CD14-positive monocyte (primary cell): Measurements from ENCODE around the gene CLDN9. TPM values are rescaled to one million over a fixed set of nuclear protein-coding genes. Genes with fewer than 3 reads are reported as not detected.

Source experiments
- DNase-seq, 3 donors: peaks; one replicate each; pipeline ENCODE4 v3.0.0-alpha.2; 2011 to 2022
- H2AFZ ChIP-seq: 2 replicates; pipeline ENCODE4 v1.6.0; 2012; ENCODE audit warnings: mild to moderate bottlenecking, low read depth, low read length, inconsistent platforms; ENCODE audit not compliant: insufficient read depth, poor library complexity, severe bottlenecking
- H3K27ac ChIP-seq, 2 donors: 1 replicate in 1 of 2; 2 replicates in 1 of 2; pipeline ENCODE4 v1.5.1; 2012 to 2013; ENCODE audit warnings: low read length in 2 of 2, control low read depth in 1 of 2, inconsistent platforms in 1 of 2, low read depth in 1 of 2, mild to moderate bottlenecking in 1 of 2
- H3K27me3 ChIP-seq, 2 donors: one replicate each; pipeline versions ENCODE4 v1.6.0 to v1.6.1; 2011 to 2013; ENCODE audit warnings: low read length in 2 of 2; ENCODE audit not compliant: control insufficient read depth in 2 of 2, insufficient read depth in 2 of 2
- H3K36me3 ChIP-seq, 2 donors: replicated peaks in 1 of 2; 1 replicate in 1 of 2; 2 replicates in 1 of 2; pipeline versions ENCODE4 v1.5.1 to v1.6.1; 2012 to 2013; ENCODE audit warnings: low read length in 2 of 2, control low read depth in 1 of 2, inconsistent platforms in 1 of 2, mild to moderate bottlenecking in 1 of 2; ENCODE audit not compliant: insufficient read depth in 2 of 2, control insufficient read depth in 1 of 2
- H3K4me1 ChIP-seq, 2 donors: 1 replicate in 1 of 2; 2 replicates in 1 of 2; pipeline versions ENCODE4 v1.5.1 to v1.6.1; 2012 to 2013; ENCODE audit warnings: low read length in 2 of 2, control low read depth in 1 of 2, inconsistent platforms in 1 of 2, mild to moderate bottlenecking in 1 of 2, moderate library complexity in 1 of 2; ENCODE audit not compliant: insufficient read depth in 2 of 2, control insufficient read depth in 1 of 2
- H3K4me2 ChIP-seq: replicated peaks from 2 replicates; pipeline ENCODE3; 2012; ENCODE audit warnings: low read length, moderate library complexity, mild to moderate bottlenecking; ENCODE audit not compliant: poor library complexity, severe bottlenecking; ENCODE audit errors: extremely low read depth
- H3K4me3 ChIP-seq, 3 experiments: fragments of 200-600 bp in 1 of 3; sonication (generic) in 1 of 3; replicated peaks in 1 of 3; 1 replicate in 2 of 3; 2 replicates in 1 of 3; pipeline ENCODE4 v1.5.1; 2011 to 2013; ENCODE audit warnings: low read length in 3 of 3, mild to moderate bottlenecking in 3 of 3, control low read depth in 2 of 3, low read depth in 2 of 3, inconsistent platforms in 1 of 3, moderate library complexity in 1 of 3
- H3K79me2 ChIP-seq: 2 replicates; pipeline ENCODE4 v1.6.0; 2012; ENCODE audit warnings: mild to moderate bottlenecking, control low read depth, inconsistent platforms, low read length, moderate library complexity; ENCODE audit not compliant: insufficient read depth
- H3K9ac ChIP-seq: 2 replicates; pipeline ENCODE4 v1.6.0; 2017; ENCODE audit warnings: low read length, mild to moderate bottlenecking; ENCODE audit not compliant: insufficient read depth, poor library complexity, severe bottlenecking
- H3K9me3 ChIP-seq, 2 donors: replicated peaks in 1 of 2; 1 replicate in 1 of 2; 2 replicates in 1 of 2; pipeline versions ENCODE4 v1.5.1 to v1.6.1; 2012 to 2013; ENCODE audit warnings: low read length in 2 of 2, control low read depth in 1 of 2; ENCODE audit not compliant: control insufficient read depth in 1 of 2, insufficient read depth in 1 of 2
- H4K20me1 ChIP-seq: 2 replicates; pipeline ENCODE4 v1.6.0; 2012; ENCODE audit warnings: mild to moderate bottlenecking, low read length, control low read depth, moderate library complexity; ENCODE audit not compliant: insufficient read depth
- H3K27ac Mint-ChIP-seq, 7 donors: one replicate each; pipeline ENCODE4 v1.8.0; 2020; ENCODE audit warnings: mild to moderate bottlenecking in 7 of 7, mixed read lengths in 7 of 7, moderate library complexity in 6 of 7, inconsistent platforms in 2 of 7
- H3K27me3 Mint-ChIP-seq, 3 donors: one replicate each; pipeline ENCODE4 v1.8.0; 2021 to 2022; ENCODE audit warnings: low read depth in 3 of 3, mild to moderate bottlenecking in 3 of 3, mixed read lengths in 3 of 3, moderate library complexity in 3 of 3, inconsistent platforms in 1 of 3
- H3K36me3 Mint-ChIP-seq, 2 donors: one replicate each; pipeline ENCODE4 v1.8.0; 2020; ENCODE audit warnings: mixed read lengths in 2 of 2, inconsistent platforms in 1 of 2, mild to moderate bottlenecking in 1 of 2
- H3K4me1 Mint-ChIP-seq: one replicate; pipeline ENCODE4 v1.8.0; 2020; ENCODE audit warnings: mild to moderate bottlenecking, mixed read lengths
- H3K4me3 Mint-ChIP-seq, 2 donors: one replicate each; pipeline ENCODE4 v1.8.0; 2020; ENCODE audit warnings: mild to moderate bottlenecking in 2 of 2, mixed read lengths in 2 of 2, moderate library complexity in 1 of 2
- H3K9me3 Mint-ChIP-seq, 7 donors: one replicate each; pipeline ENCODE4 v1.8.0; 2020 to 2022; ENCODE audit warnings: mixed read lengths in 7 of 7, mild to moderate bottlenecking in 6 of 7, moderate library complexity in 6 of 7, inconsistent platforms in 2 of 7
- WGBS: methylation state at CpG from one replicate; pipeline ENCODE4 v1.1.5; 2013; ENCODE audit warnings: missing lambda C conversion rate; ENCODE audit not compliant: insufficient coverage; 5-methylcytosine and 5-hydroxymethylcytosine counted together
- intact Hi-C, 2 donors: fragments of 100-400 bp; cut with micrococcal nuclease; formaldehyde crosslinking; loops; one replicate each; pipeline versions ENCODE4 v1.15.0 to v1.15.1; 2023
- polyA plus RNA-seq, 3 donors: library from polyadenylated mRNA; depleted of rRNA in 1 of 3; unstranded in 2 of 3; stranded (reverse) in 1 of 3; fragments of 300-500 nt in 2 of 3; fragments of >200 nt in 1 of 3; fragmentation: Illumina TruSeq in 2 of 3; gene quantifications; 1 replicate in 2 of 3; 2 replicates in 1 of 3; pipeline ENCODE4 v1.2.3, GENCODE V29; 2012 to 2021
- TF ChIP-seq, protein P1 (sequence below): fragments of 200-600 bp; IDR thresholded peaks from one replicate; pipeline ENCODE4 v1.8.0; 2022; ENCODE audit warnings: antibody characterized with exemption, mild to moderate bottlenecking

The CLDN9 gene
- polyA plus RNA-seq, 3 donors = 2.1 TPM; not detected in 2

DNA sequence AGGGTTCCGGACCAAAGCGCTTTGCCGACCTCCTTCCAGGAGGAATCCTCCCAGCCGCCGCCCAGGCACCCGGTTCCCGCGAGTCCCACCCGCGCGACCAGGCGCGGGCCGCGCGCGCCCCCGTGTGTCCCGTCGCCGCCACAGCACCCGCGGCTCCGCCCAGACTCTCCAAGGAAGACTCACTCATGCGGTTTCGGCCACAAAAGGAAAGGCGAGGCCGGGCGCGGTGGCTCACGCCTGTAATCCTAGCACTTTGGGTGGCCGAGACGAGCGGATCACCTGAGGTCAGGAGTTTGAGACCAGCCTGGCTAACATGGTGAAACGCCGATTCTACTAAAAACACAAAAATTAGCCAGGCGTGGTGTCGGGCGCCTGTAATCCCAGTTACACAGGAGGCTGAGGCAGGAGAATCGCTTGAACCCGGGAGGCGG, 29.0 kb upstream of the CLDN9 start:
- TF ChIP-seq, protein P1, sequence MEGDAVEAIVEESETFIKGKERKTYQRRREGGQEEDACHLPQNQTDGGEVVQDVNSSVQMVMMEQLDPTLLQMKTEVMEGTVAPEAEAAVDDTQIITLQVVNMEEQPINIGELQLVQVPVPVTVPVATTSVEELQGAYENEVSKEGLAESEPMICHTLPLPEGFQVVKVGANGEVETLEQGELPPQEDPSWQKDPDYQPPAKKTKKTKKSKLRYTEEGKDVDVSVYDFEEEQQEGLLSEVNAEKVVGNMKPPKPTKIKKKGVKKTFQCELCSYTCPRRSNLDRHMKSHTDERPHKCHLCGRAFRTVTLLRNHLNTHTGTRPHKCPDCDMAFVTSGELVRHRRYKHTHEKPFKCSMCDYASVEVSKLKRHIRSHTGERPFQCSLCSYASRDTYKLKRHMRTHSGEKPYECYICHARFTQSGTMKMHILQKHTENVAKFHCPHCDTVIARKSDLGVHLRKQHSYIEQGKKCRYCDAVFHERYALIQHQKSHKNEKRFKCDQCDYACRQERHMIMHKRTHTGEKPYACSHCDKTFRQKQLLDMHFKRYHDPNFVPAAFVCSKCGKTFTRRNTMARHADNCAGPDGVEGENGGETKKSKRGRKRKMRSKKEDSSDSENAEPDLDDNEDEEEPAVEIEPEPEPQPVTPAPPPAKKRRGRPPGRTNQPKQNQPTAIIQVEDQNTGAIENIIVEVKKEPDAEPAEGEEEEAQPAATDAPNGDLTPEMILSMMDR = peak; percentile 95
- Histone ChIP-seq H4K20me1 (no peaks in the 10 kb centered on the region), H3K4me1 (peaks cover 22 to 29% of the 10 kb centered on the region in 2 donors), H3K4me2 (peak overlapping the region; percentile 62), H3K9me3 (no peaks in the 10 kb centered on the region), H3K79me2 (peaks cover 11% of the 10 kb centered on the region), H3K27ac (no peak overlapping the region), H3K27me3 (no peaks in the 10 kb centered on the region), H2AFZ (peak overlapping the region; percentile 62), H3K4me3 (peak overlapping the region in 1 of 3 experiments; percentile 15), H3K36me3 (no peaks in the 10 kb centered on the region), H3K9ac (no peak overlapping the region)
- intact Hi-C loops = loop anchor here in 1 of 2 donors (2.0 kb wide), 1 partner anchor 15 kb away; the partner anchor contains the start of gene PAQR4
- peak overlapping the region in 4 of 7 donors; percentile 36 to 83 (median 54) for H3K27ac Mint-ChIP-seq
- DNase-seq = peak; percentile 59 to 80 (median 71)
- H3K9me3 Mint-ChIP-seq = no peaks in the 10 kb centered on the region
- no peaks in the 10 kb centered on the region for H3K36me3 Mint-ChIP-seq
- peak overlapping the region; percentile 57 to 76 for H3K4me3 Mint-ChIP-seq
- 6% methylated on average over 42 of the region's 42 CpGs for whole genome bisulfite sequencing
- H3K4me1 Mint-ChIP-seq = peaks cover 23% of the 10 kb centered on the region
- peaks cover 3 to 18% (median 4%) of the 10 kb centered on the region in 3 donors for H3K27me3 Mint-ChIP-seq

- H3K27ac ChIP-seq = no peak overlapping the region
- H3K27me3 ChIP-seq = no peaks in the 10 kb centered on the region
- TF ChIP-seq, protein P1 = no peak
- no peaks in the 10 kb centered on the region for H3K9me3 ChIP-seq
- Mint-ChIP-seq H3K27me3 (peaks cover 7 to 26% (median 12%) of the 10 kb centered on the region in 3 donors), H3K27ac (no peak overlapping the region), H3K4me3 (no peak overlapping the region), H3K36me3 (no peaks in the 10 kb centered on the region), H3K4me1 (peaks cover 15% of the 10 kb centered on the region), H3K9me3 (no peaks in the 10 kb centered on the region)
- no peaks in the 10 kb centered on the region for H3K79me2 ChIP-seq
- intact Hi-C loops = no loop called here
- H4K20me1 ChIP-seq = no peaks in the 10 kb centered on the region
- no peaks in the 10 kb centered on the region for H3K36me3 ChIP-seq
- no peak for DNase-seq
- H3K4me1 ChIP-seq = peaks cover 13 to 15% of the 10 kb centered on the region in 2 donors
- no peak overlapping the region for H3K4me3 ChIP-seq
- no peak overlapping the region for H3K9ac ChIP-seq
- H2AFZ ChIP-seq = no peak overlapping the region
- 95% methylated on average over 8 of the region's 9 CpGs for WGBS
- no peak overlapping the region for H3K4me2 ChIP-seq
These were observed 27.3 kb upstream of the CLDN9 start for GRCh38 chr16:2985462-2985861.
